Esophagus muscularis mucosa (tissue), 4 donors: ENCODE data around the gene TLCD3A. TPM values are rescaled to one million over a fixed set of nuclear protein-coding genes. Genes with fewer than 3 reads are reported as not detected.

ENCODE experiments used
- DNase-seq: peaks from one replicate; pipeline ENCODE4 v3.0.0-alpha.2; 2017; ENCODE audit errors: extremely low spot score
- H3K27ac ChIP-seq, 4 donors: fragments of 200-600 bp; sonication (generic); replicated peaks in 1 of 4; 1 replicate in 3 of 4; 2 replicates in 1 of 4; pipeline ENCODE4 v1.5.1; 2016 to 2019; ENCODE audit warnings: mild to moderate bottlenecking in 1 of 4
- H3K27me3 ChIP-seq, 4 donors: fragments of 200-600 bp; sonication (generic); one replicate each; pipeline versions ENCODE4 v1.5.1 to v1.6.0; 2016 to 2019
- H3K36me3 ChIP-seq, 4 donors: fragments of 200-600 bp; sonication (generic); one replicate each; pipeline ENCODE4 v1.5.1; 2016 to 2019
- H3K4me1 ChIP-seq, 4 donors: fragments of 200-600 bp; sonication (generic); one replicate each; pipeline ENCODE4 v1.5.1; 2016 to 2019
- H3K4me3 ChIP-seq, 4 donors: fragments of 200-600 bp; sonication (generic); 1 replicate in 2 of 4; 2 replicates in 2 of 4; pipeline ENCODE4 v1.5.1; 2016 to 2019; ENCODE audit warnings: mild to moderate bottlenecking in 4 of 4, moderate library complexity in 1 of 4
- H3K9me3 ChIP-seq, 4 donors: fragments of 200-600 bp; sonication (generic); 1 replicate in 3 of 4; 2 replicates in 1 of 4; pipeline ENCODE4 v1.5.1; 2016 to 2019
- EP300 ChIP-seq: sonication (generic); formaldehyde crosslinking; IDR thresholded peaks from one replicate; pipeline ENCODE4 v1.6.1; 2017; ENCODE audit warnings: antibody characterized with exemption
- POLR2A ChIP-seq: fragments of 450-650 bp; IDR thresholded peaks from one replicate; pipeline ENCODE4 v1.6.1; 2017; ENCODE audit warnings: antibody characterized with exemption, moderate library complexity, mild to moderate bottlenecking, low read depth
- POLR2AphosphoS5 ChIP-seq, 2 donors: sonication (generic); formaldehyde crosslinking; IDR thresholded peaks; one replicate each; pipeline ENCODE4 v1.6.1; 2017; ENCODE audit warnings: antibody characterized with exemption in 2 of 2
- WGBS: methylation state at CpG from one replicate; pipeline ENCODE4 v1.1.5; 2018; 5-methylcytosine and 5-hydroxymethylcytosine counted together
- intact Hi-C: fragments of 100-400 bp; cut with DNase I; formaldehyde crosslinking; loops from one replicate; pipeline ENCODE4 v1.15.1; 2023
- total RNA-seq, 4 donors: library from RNA; depleted of rRNA; stranded (reverse); fragments of >200 nt; gene quantifications; one replicate each; pipeline versions ENCODE4 v1.1.0 to v1.2.1, GENCODE V29; 2016
- TF ChIP-seq, protein P1 (sequence below), 3 experiments: fragments of 200-600 bp in 2 of 3; fragments of 450-650 bp in 1 of 3; sonication (generic) in 2 of 3; IDR thresholded peaks; one replicate each; pipeline ENCODE4 v1.5.1; 2017 to 2019; ENCODE audit warnings: antibody characterized with exemption in 3 of 3, mild to moderate bottlenecking in 2 of 3, moderate library complexity in 1 of 3

Gene TLCD3A
- total RNA-seq, 4 donors from 2014 or later, result 2.1 to 10.8 (median 5.1) TPM

GRCh38 chr17:721540-721937, 10.9 kb upstream of the TLCD3A start:
- no peak overlapping the region for H3K4me3 ChIP-seq
- no peaks in the 10 kb centered on the region for H3K9me3 ChIP-seq
- H3K36me3 ChIP-seq, result no peaks in the 10 kb centered on the region
- no peak for DNase-seq
- TF ChIP-seq, protein P1, sequence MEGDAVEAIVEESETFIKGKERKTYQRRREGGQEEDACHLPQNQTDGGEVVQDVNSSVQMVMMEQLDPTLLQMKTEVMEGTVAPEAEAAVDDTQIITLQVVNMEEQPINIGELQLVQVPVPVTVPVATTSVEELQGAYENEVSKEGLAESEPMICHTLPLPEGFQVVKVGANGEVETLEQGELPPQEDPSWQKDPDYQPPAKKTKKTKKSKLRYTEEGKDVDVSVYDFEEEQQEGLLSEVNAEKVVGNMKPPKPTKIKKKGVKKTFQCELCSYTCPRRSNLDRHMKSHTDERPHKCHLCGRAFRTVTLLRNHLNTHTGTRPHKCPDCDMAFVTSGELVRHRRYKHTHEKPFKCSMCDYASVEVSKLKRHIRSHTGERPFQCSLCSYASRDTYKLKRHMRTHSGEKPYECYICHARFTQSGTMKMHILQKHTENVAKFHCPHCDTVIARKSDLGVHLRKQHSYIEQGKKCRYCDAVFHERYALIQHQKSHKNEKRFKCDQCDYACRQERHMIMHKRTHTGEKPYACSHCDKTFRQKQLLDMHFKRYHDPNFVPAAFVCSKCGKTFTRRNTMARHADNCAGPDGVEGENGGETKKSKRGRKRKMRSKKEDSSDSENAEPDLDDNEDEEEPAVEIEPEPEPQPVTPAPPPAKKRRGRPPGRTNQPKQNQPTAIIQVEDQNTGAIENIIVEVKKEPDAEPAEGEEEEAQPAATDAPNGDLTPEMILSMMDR (IDR thresholded peaks at IDR 0.05), result no peak
- TF ChIP-seq EP300 (no peak), POLR2A (no peak), POLR2AphosphoS5 (IDR thresholded peaks at IDR 0.05) (no peak)
- H3K4me1 ChIP-seq, result peaks cover 0 to 14% (median 6%) of the 10 kb centered on the region in 4 donors
- no peak overlapping the region for H3K27ac ChIP-seq
- no peaks in the 10 kb centered on the region for H3K27me3 ChIP-seq
- 83% methylated on average over 5 of the region's 5 CpGs for WGBS
- intact Hi-C loops, result no loop called here

- TF ChIP-seq, protein P1 (IDR thresholded peaks at IDR 0.05), result no peak
- TF ChIP-seq EP300, result no peak
- TF ChIP-seq POLR2A, result no peak
- WGBS, result 97% methylated on average over 14 of the region's 14 CpGs
- DNase-seq, result no peak
- H3K9me3 ChIP-seq, result no peaks in the 10 kb centered on the region
- H3K36me3 ChIP-seq, result no peaks in the 10 kb centered on the region
- H3K27ac ChIP-seq, result no peak overlapping the region
- no peak overlapping the region for H3K4me3 ChIP-seq
- intact Hi-C loops, result no loop called here
- no peaks in the 10 kb centered on the region for H3K4me1 ChIP-seq
- no peaks in the 10 kb centered on the region for H3K27me3 ChIP-seq
These were observed 7.3 kb upstream of the TLCD3A start for GRCh38 chr17:725084-725483.

- H3K4me3 ChIP-seq, result no peak overlapping the region
- DNase-seq, result no peak
- no peaks in the 10 kb centered on the region for H3K36me3 ChIP-seq
- intact Hi-C loops, result no loop called here
- peaks cover 0 to 3% (median 0%) of the 10 kb centered on the region in 4 donors for H3K4me1 ChIP-seq
- no peak overlapping the region for H3K27ac ChIP-seq
- WGBS, result 91% methylated on average over 10 of the region's 12 CpGs
- no peak for TF ChIP-seq POLR2AphosphoS5 (IDR thresholded peaks at IDR 0.05)
- TF ChIP-seq EP300, result no peak
- TF ChIP-seq, protein P1 (IDR thresholded peaks at IDR 0.05), result no peak
- no peak for TF ChIP-seq POLR2A
- no peaks in the 10 kb centered on the region for H3K27me3 ChIP-seq
- H3K9me3 ChIP-seq, result no peaks in the 10 kb centered on the region
These were observed 6.7 kb upstream of the TLCD3A start for GRCh38 chr17:725746-726145.

DNA sequence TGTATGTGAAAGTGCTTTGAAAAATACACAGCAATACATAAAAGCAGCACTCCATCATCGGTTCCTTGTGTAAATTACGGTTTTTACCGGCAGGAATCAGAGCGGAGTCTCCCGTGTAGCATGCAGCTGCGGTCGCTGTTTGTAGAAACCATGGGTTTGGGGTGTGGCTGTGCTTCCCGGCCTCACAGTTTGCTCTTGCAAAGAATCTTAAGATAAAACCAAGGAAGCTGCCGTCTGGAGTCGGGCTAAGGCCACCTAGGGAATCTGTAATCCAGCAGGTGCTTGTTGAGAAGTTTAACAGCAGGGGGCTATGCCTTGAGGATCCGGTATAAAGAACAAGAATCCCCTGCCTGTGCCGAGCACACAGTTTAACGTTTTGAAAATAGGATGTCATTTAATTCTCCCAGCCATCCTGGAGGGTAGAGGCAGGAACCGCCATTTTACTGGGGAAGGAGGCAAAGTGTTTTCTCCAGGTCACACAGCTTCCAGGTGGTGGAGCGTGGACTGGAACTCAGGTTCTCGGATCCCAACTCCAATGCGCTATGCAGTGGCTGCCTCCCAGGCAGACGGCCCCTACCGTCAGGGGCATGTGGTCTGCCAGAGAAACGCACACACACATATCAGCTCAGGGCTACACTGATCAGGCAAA, 6.0 kb upstream of the TLCD3A start:
- WGBS, result 75% methylated on average over 16 of the region's 20 CpGs
- H3K9me3 ChIP-seq, result no peaks in the 10 kb centered on the region
- H3K4me3 ChIP-seq, result no peak overlapping the region
- H3K27ac ChIP-seq, result no peak overlapping the region
- TF ChIP-seq POLR2AphosphoS5 (IDR thresholded peaks at IDR 0.05), result no peak
- TF ChIP-seq, protein P1 (IDR thresholded peaks at IDR 0.05), result no peak
- TF ChIP-seq EP300, result no peak
- TF ChIP-seq POLR2A, result no peak
- H3K4me1 ChIP-seq, result peaks cover 0 to 9% (median 4%) of the 10 kb centered on the region in 4 donors
- no peaks in the 10 kb centered on the region for H3K27me3 ChIP-seq
- no peaks in the 10 kb centered on the region for H3K36me3 ChIP-seq
- no peak for DNase-seq
- intact Hi-C loops, result no loop called here

- Histone ChIP-seq H3K4me3 (no peak overlapping the region), H3K9me3 (no peaks in the 10 kb centered on the region), H3K27me3 (no peaks in the 10 kb centered on the region), H3K4me1 (peaks cover 4 to 23% (median 19%) of the 10 kb centered on the region in 4 donors), H3K36me3 (no peaks in the 10 kb centered on the region), H3K27ac (no peak overlapping the region)
- WGBS, result 95% methylated on average over 5 of the region's 5 CpGs
- intact Hi-C loops, result no loop called here
- no peak for TF ChIP-seq POLR2AphosphoS5 (IDR thresholded peaks at IDR 0.05)
- TF ChIP-seq, protein P1 (IDR thresholded peaks at IDR 0.05), result no peak
- TF ChIP-seq POLR2A, result no peak
- TF ChIP-seq EP300, result no peak
- no peak for DNase-seq
These were observed 3.5 kb upstream of the TLCD3A start for GRCh38 chr17:728911-729310.
